MG63 (cell line): ENCODE data around the gene CTNNA2. TPM values are rescaled to one million over a fixed set of nuclear protein-coding genes. Genes with fewer than 3 reads are reported as not detected.

Experiments used
- DNase-seq: peaks from one replicate; pipeline ENCODE4 v3.0.0-alpha.2; 2020
- H3K27me3 ChIP-seq: fragments of 250-450 bp; sonication (Bioruptor Pico); 2 replicates; pipeline ENCODE4 v1.5.1; 2020; ENCODE audit warnings: mild to moderate bottlenecking, moderate library complexity
- H3K36me3 ChIP-seq: fragments of 250-450 bp; sonication (Bioruptor Pico); 2 replicates; pipeline ENCODE4 v1.5.1; 2020; ENCODE audit warnings: mild to moderate bottlenecking, moderate library complexity
- H3K4me3 ChIP-seq: fragments of 250-450 bp; sonication (Bioruptor Pico); 2 replicates; pipeline ENCODE4 v1.5.1; 2020; ENCODE audit warnings: mild to moderate bottlenecking, moderate library complexity
- H3K9me3 ChIP-seq: fragments of 250-450 bp; sonication (Bioruptor Pico); 2 replicates; pipeline ENCODE4 v1.5.1; 2020; ENCODE audit warnings: mild to moderate bottlenecking, moderate library complexity
- total RNA-seq: library from RNA; depleted of rRNA; stranded (reverse); fragments of >200 nt; shearing (Covaris generic); gene quantifications from 2 replicates; pipeline ENCODE4 v1.2.3, GENCODE V29; 2014; ENCODE audit warnings: low replicate concordance

The CTNNA2 gene
- total RNA-seq, 1 experiment from 2014 or later: not detected

DNA sequence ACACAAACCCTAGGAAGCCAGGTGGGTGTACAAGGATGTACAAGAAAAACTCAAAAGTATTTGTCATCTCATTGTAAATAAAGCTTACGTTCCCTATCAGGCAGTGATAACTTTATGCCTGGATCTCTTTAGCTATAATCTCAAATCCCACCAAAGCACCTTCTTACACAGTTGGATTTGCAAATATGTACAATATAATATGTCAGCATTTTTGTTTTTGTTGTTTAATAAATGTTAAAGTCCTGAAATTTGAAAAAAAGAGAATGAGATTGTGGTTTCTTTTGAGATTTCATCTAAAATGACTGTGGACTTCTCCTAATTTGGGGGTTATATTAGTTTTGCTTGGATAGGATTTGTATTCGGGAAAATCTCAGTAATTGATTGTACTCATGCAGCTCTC is 709.8 kb downstream of the CTNNA2 start:
- Histone ChIP-seq H3K36me3 (no peaks in the 10 kb centered on the region), H3K9me3 (no peaks in the 10 kb centered on the region), H3K27me3 (no peaks in the 10 kb centered on the region), H3K4me3 (no peak overlapping the region)
- no peak for DNase-seq

DNA sequence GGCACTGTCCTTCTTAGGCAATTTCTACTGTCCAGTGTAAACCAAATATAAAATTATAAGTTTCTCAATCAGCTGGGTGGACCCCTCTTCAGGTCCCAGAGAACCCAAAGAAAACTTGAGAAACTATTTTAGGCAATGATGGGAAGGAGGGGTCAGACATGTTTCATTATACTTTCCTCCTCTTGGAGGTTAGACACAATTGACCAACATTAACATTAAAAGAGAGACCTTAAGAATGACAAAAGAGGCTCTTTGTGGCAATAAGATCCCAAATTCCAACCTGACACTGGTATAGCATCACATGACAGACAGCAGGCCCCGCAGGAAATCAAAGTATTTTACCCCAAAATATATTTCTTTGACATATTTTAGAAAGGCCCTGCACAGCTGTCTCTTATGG is 718.6 kb downstream of the CTNNA2 start:
- H3K9me3 ChIP-seq: no peaks in the 10 kb centered on the region
- no peak for DNase-seq
- no peaks in the 10 kb centered on the region for H3K36me3 ChIP-seq
- H3K27me3 ChIP-seq: no peaks in the 10 kb centered on the region
- no peak overlapping the region for H3K4me3 ChIP-seq

DNA sequence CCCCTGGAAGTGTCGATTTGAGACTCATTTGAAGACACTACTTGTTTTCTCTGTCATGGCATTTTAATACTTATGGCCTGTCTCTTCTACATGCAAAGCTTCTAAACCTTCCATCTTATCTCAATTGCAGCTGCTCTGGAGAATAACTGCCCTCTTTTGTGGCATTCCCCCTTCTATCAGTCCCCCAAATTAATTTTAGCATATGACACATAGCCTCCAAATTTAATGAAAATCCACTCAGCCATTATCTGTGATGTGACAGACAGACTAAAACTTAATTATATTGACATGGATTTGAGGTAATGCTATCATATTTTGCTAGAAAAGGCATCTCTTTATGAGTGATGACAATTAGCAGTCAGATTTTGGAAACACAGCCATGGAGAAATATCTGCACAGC is 720.5 kb downstream of the CTNNA2 start:
- no peaks in the 10 kb centered on the region for H3K9me3 ChIP-seq

DNA sequence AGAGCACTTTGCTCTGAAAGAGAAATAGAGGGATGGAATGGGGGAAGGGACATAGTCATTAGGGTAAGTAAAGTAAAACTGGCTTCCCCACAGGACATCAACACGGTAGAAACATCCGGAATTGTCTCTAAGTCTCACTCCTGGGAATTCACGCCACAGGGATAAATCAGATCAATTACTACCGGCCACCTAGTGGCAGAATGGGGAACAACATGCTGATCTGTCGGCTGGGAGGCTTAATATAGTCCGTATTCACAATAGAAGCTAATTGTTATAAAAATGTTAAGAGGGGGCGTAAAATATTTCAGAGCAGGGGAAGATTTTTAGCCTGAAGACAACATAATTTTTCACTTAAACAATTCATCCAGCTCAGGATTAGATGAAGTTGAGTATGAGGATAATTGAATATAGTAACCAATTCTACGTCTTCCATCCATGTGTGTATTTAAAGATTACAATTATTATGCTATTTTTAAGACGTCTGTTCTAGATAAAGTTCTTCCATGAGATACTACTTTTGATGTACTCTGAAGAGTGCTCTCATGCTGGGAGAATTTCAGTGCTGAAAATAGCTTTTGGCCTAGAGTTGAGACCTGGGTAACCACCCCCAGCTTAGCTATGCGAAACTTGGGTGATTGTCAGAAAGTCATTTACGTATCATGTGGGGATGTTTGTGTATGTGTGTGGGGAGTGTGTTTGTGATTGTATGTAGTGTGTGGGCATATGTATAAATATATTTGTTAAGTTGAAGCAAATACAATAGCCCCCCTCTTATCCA is 726.0 kb downstream of the CTNNA2 start:
- Histone ChIP-seq H3K27me3 (no peaks in the 10 kb centered on the region), H3K36me3 (no peaks in the 10 kb centered on the region), H3K9me3 (no peaks in the 10 kb centered on the region), H3K4me3 (no peak overlapping the region)
- peak; percentile 13 for DNase-seq

More for the DNA sequence above, 720.5 kb downstream of the CTNNA2 start:
- Histone ChIP-seq H3K4me3 (no peak overlapping the region), H3K27me3 (no peaks in the 10 kb centered on the region), H3K36me3 (no peaks in the 10 kb centered on the region)
- DNase-seq: no peak

DNA sequence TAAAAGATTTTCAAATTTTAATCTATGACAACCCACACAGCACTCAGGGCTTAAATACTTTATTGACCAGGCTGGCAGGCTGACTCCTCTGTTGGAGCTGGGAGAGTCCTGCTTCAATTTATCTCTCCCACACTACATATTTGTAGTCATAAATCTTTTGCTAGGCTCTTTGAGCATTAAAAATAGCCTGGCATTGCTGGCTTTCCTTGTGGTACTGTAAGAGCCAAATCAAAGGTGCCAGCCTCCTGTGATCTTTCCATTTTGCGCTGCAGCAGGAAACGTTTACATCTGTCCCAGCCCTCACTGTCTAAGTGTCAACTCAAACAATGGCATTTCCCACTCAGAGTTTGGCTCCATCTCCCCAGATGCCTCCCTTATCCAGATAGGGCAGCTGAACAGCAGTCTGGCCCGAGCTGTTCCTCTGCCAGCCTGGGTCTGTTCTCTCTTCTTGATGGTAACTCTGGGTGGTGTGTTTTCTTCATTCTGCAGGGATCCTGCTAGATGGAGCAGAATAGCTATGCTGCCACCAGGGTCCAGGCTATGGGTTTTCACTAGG is 729.6 kb downstream of the CTNNA2 start:
- no peaks in the 10 kb centered on the region for H3K36me3 ChIP-seq
- DNase-seq: no peak
- H3K27me3 ChIP-seq: no peaks in the 10 kb centered on the region
- no peak overlapping the region for H3K4me3 ChIP-seq
- no peaks in the 10 kb centered on the region for H3K9me3 ChIP-seq

DNA sequence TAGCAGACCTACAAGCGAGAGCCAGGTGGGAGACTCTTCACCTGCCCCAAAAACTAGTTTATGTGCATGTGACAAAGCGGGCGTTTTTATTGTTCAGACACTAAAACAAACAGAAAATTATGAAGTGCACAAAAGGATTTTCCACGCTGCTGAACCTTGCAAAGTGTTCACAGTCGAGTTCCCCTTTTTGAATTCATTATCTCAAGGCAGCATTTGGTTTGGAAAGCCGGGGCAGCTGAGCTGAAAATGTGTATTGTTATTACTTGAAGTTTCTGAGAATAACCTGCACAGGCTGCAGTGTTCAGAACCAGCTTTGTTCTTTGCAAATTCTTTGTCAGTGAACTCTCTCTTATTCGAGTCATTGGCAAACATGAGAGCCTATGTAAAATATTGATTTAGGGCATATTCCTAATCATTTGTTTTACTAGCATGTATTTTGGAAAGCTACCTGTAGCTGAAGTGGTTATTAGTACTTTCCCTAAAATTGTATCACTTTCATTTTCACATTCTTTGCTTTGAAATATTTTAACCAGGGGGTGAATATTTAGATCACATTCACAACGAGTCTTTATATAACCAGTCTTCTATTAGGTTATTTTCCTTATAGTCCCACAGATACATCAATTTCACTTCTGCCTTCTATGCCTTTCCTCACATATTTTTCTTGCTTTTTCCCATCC is 732.2 kb downstream of the CTNNA2 start:
- no peak for DNase-seq
- Histone ChIP-seq H3K27me3 (no peaks in the 10 kb centered on the region), H3K36me3 (no peaks in the 10 kb centered on the region), H3K9me3 (no peaks in the 10 kb centered on the region), H3K4me3 (no peak overlapping the region)

DNA sequence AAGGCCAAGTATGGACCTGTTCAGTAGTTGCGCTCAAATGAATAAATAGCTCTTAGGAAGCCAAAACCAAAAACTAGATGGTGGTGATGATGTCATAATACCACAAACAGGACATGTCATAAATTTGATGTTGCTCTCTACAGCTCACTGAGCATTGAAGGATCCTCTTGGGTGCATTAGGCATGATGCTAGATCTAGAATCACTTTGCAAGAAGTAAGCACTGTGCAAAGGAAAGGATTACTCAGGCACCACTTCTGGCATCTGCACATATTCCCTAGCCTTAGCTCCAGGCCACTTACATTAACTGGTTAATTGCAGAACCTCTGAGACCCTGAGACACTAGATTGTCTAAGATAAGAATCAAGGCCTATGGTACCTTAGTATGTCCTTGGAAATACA is 733.7 kb downstream of the CTNNA2 start:
- DNase-seq: no peak
- Histone ChIP-seq H3K4me3 (no peak overlapping the region), H3K27me3 (no peaks in the 10 kb centered on the region), H3K36me3 (no peaks in the 10 kb centered on the region), H3K9me3 (no peaks in the 10 kb centered on the region)

DNA sequence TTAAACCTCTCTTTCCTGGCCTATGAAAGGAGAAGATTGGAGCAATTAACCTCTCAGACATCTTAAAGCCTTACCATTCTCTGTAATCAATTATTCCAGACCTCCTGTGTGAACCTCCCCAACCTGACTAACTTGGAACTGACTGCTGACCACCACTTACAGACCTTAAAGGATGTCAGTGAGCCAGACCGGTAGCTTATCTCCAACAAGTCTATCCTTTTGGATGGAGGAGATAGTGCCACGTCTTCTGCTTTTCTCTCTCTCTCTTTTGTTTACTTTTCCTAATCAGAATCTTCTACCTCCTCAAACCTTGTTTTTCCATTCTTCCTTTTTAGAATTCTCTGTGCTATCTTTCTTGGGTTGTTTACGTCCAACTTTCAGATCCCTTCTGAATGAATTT is 734.5 kb downstream of the CTNNA2 start:
- Histone ChIP-seq H3K9me3 (no peaks in the 10 kb centered on the region), H3K27me3 (no peaks in the 10 kb centered on the region), H3K36me3 (no peaks in the 10 kb centered on the region), H3K4me3 (no peak overlapping the region)
- DNase-seq: no peak

DNA sequence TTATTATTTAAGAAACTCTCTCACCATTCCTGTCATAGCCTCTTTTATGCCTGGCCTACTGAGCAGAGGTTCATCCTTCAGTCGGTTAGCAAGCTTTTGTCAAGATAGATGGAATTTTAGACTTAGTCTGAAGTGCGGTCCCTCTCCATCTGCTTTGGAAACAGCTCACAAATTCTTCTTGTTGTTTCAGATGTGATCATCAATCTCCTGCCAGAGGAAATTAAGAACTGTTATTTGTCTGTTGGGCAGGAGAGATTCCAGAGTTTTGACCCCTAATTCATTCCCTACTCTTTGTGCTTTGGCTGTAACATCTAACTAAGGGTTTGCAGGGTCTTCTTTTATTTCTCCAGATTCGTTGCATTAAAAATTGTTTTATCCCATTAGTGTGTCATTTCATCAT is 735.3 kb downstream of the CTNNA2 start:
- Histone ChIP-seq H3K36me3 (no peaks in the 10 kb centered on the region), H3K9me3 (no peaks in the 10 kb centered on the region), H3K4me3 (no peak overlapping the region), H3K27me3 (no peaks in the 10 kb centered on the region)
- DNase-seq: no peak

DNA sequence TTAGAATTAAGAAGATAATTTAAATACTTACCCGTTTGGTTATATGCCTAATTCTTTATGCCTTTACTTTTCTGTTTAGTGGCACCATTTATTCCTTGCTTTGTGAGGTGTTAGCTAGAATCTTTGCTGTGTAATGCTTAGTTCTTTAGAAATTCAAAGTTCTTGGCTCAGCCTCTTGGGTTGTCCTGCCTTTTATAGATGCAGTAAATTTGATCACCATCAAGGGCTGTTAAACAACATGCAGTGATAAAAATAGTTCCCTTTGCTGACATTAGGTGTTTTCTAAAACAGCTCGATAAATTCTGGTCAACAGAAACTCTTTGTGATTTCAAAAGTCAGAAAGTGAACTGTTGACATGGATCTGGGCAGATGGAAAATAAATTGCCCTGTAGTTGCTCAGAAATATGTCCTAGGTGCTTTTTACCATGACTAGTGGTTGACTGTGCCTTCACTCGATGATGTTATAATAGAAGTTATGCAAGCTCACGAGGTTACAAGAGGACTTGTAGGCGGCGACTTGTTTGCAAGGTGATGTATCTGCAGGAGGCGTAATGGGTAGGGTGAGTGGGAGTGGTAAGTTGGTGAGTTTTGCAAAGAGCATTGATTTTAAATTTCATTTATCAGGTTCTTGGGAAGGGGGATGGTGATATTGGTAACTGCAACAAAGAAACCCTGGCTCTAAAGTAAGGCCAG is 739.6 kb downstream of the CTNNA2 start:
- Histone ChIP-seq H3K36me3 (no peaks in the 10 kb centered on the region), H3K9me3 (no peaks in the 10 kb centered on the region), H3K4me3 (no peak overlapping the region), H3K27me3 (no peaks in the 10 kb centered on the region)
- no peak for DNase-seq

DNA sequence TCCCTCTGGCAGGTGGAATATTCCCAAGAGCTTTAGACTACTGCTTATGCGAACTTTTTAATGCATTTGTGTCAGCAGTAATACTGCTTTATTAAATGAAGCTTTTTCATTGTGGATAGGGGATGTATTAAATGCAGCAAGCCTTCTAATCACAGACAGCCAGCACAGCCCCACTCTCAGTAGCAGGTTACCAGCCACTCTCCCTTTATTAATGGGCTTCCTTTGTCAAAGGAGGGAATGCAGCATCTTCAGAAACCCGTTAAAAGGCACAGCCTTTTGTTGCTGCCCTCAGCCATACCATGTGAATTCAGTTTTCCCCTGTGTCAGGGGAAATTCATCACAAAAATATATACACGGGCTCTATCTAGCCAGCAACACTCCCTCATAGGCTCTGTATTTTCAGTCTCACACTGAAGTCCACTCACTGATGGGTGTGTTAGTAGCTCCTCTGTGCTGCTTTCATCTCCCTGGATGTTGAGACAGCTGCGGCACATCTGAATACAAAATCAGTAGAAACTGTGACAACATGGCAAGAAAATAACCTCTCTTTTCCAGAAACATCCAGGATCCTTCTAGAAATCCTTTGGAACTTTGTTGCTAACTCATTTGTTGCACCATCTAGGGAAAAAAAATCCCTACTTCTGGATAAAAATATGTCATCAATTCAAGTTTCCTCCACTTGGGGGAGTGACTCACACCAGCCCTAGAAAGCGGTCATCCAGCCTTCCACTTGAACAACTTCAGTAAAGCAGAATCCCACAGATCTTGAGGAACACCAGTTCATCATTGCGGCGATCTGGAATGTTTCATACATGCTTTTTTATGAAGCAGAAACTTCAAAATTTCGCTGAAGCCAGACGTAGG is 743.3 kb downstream of the CTNNA2 start:
- no peak for DNase-seq
- Histone ChIP-seq H3K9me3 (no peaks in the 10 kb centered on the region), H3K27me3 (no peaks in the 10 kb centered on the region), H3K4me3 (no peak overlapping the region), H3K36me3 (no peaks in the 10 kb centered on the region)

DNA sequence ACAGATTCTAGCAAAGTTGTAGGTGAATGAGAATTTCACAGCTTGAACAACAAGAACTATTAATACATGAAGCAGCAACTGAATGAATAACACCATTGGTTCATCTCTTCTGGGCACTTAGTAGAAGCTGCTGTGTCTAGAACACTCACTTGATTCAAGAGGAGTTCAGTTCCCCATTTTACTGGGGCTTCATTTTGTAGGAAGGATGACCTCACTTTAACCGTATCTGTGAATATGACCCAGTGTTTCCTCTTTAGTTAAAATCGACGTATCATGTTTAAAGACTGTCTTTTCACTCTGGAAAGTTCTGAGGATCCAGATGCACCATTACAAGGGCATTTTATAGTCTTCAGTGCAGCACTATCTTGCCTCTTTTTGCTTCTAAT is 743.9 kb downstream of the CTNNA2 start:
- no peaks in the 10 kb centered on the region for H3K9me3 ChIP-seq
- no peak overlapping the region for H3K4me3 ChIP-seq
- no peaks in the 10 kb centered on the region for H3K36me3 ChIP-seq
- no peaks in the 10 kb centered on the region for H3K27me3 ChIP-seq
- DNase-seq: no peak

DNA sequence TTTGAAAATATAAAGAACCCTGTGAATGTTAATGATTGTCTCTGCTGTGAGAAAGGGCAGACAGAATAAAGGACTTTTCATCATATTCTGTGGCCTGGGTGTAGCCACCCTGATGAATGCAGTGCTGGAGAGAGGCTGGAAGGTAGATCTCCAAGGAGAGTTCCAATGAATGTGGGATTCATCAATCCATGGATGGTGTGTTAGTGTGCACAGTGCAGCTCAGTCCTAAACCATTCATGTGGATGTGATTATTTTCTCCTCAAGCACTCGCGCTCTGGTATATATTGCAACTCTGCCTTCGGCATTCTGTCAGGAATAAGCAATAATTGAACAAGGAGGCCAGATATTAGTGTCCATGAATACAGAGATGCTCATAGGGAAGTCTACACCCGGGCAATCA is 744.6 kb downstream of the CTNNA2 start:
- Histone ChIP-seq H3K36me3 (no peaks in the 10 kb centered on the region), H3K9me3 (no peaks in the 10 kb centered on the region), H3K4me3 (no peak overlapping the region), H3K27me3 (no peaks in the 10 kb centered on the region)
- no peak for DNase-seq

DNA sequence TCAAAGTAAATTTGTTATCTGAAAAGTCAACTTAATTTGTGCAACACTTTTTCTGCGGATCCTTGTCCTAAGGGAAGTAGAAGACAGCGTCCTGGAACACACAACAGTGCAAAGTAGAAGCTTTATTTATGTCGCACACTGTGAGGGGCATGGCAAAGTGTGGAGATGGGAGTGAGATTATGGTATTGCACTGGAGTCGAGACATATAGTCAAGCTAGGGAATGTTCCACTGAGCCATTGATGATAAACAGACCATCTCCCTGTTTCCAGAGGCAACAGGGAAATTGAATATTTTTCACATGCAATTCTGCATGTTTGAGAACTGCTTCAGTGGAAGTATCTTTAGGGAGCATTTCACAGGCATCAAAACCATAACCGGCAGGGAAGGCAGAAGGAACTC is 745.5 kb downstream of the CTNNA2 start:
- Histone ChIP-seq H3K27me3 (no peaks in the 10 kb centered on the region), H3K4me3 (no peak overlapping the region), H3K9me3 (no peaks in the 10 kb centered on the region), H3K36me3 (no peaks in the 10 kb centered on the region)
- no peak for DNase-seq

DNA sequence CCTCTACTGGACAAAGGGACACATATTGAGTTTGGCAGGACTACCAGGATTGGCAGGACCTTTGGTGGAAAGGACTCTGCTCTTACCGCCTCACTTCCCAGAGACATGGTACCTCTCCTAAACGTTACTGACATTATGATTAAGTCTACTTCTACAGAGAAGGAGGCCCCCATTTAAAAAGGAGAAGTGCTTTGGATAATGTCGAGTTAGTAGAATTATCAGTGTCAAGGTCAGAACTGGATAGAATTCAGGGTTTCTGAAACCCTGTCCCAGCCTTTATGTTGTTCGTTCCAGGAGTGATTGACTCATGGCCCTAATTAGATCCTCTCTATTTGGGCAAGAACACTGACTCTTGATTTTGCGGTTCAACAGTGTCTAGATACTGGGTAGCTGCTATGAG is 745.9 kb downstream of the CTNNA2 start:
- no peak for DNase-seq
- no peaks in the 10 kb centered on the region for H3K9me3 ChIP-seq

DNA sequence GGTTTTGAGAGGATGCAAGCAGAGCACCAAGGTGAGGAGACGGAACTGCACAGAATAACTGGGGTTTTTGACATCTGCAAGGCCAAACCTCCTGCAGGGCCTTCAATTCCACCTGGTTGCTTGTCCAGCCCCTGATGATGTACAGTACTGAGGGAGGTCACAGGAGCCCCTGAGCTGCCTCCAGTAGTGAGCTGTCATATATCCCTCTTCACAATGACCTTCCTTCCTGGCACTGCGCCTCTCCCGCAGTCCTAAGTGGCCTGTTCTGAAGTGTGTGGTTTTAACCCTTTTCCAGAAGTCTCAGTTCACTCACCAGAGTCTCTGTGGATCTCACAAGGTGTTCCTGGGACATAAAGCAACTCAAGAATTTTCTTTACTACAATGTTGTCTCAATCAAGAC is 746.4 kb downstream of the CTNNA2 start:
- Histone ChIP-seq H3K9me3 (no peaks in the 10 kb centered on the region), H3K27me3 (no peaks in the 10 kb centered on the region), H3K36me3 (no peaks in the 10 kb centered on the region), H3K4me3 (no peak overlapping the region)
- no peak for DNase-seq

More for the DNA sequence above, 745.9 kb downstream of the CTNNA2 start:
- no peaks in the 10 kb centered on the region for H3K36me3 ChIP-seq
- no peak overlapping the region for H3K4me3 ChIP-seq
- H3K27me3 ChIP-seq: no peaks in the 10 kb centered on the region

DNA sequence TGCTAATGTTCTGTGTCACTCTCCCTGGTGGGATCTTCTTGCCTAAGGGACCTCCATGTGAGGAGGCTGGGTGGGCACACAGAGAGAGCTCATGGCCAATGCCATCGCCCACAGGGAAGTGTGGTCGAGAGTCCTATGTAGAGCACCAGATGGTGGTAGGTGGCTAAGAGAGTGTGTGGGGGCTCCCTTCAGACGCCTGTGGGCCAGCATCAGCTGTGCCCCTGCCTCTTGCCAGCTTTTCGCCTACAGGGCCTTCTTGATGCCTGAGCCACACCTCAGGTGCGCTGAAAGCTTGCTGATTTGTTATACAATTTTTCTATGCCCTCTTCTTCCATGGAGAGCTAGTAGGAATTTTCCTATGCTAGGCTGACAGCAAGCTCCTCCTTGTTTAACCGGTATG is 753.4 kb downstream of the CTNNA2 start:
- no peaks in the 10 kb centered on the region for H3K27me3 ChIP-seq
- no peak for DNase-seq
- H3K36me3 ChIP-seq: no peaks in the 10 kb centered on the region
- H3K4me3 ChIP-seq: no peak overlapping the region
- H3K9me3 ChIP-seq: no peaks in the 10 kb centered on the region
